ENCODE results near the gene BBS9.

BBS9 gene

GRCh38 chr7:33650828-33651227, 521.5 kb downstream of the BBS9 start:
- in situ Hi-C loops (cut with MboI; ENCODE audit: low pct_unique_long_range_greater_than_20kb, low sequenced_read_pairs, unreplicated experiment) = no loop called here
- no peak for DNase-seq (ENCODE audit: low spot score)
- no peak for TF ChIP-seq CTCF (IDR thresholded peaks at IDR 0.05; ENCODE audit: extremely low read depth, insufficient read depth, missing control alignments)

GRCh38 chr7:33651998-33652515, 522.7 kb downstream of the BBS9 start:
- no peak for TF ChIP-seq CTCF (IDR thresholded peaks at IDR 0.05; ENCODE audit: extremely low read depth, insufficient read depth, missing control alignments)
- in situ Hi-C loops (cut with MboI; ENCODE audit: low pct_unique_long_range_greater_than_20kb, low sequenced_read_pairs, unreplicated experiment) = no loop called here
- no peak for DNase-seq (ENCODE audit: low spot score)

GRCh38 chr7:33654676-33655075, 525.3 kb downstream of the BBS9 start:
- no peak for DNase-seq (ENCODE audit: low spot score)
- in situ Hi-C loops (cut with MboI; ENCODE audit: low pct_unique_long_range_greater_than_20kb, low sequenced_read_pairs, unreplicated experiment) = no loop called here
- TF ChIP-seq CTCF (IDR thresholded peaks at IDR 0.05; ENCODE audit: extremely low read depth, insufficient read depth, missing control alignments) = no peak
